Common myeloid progenitor, CD34-positive (primary cell): ENCODE measurements around the gene TRAPPC1.

ENCODE experiments used
- CTCF ChIA-PET: fragments of 350-600 bp; sonication (Branson Sonifier 250); formaldehyde crosslinking; loops from one replicate; lab custom pipeline; 2021; ENCODE audit warnings: antibody characterized with exemption; lab: Charles Lee
- POLR2A ChIA-PET: fragments of 350-600 bp; sonication (Branson Sonifier 250); formaldehyde crosslinking; loops from one replicate; lab custom pipeline; 2021; ENCODE audit warnings: antibody characterized with exemption; lab: Charles Lee
- DNase-seq, 3 donors: peaks; one replicate each; pipeline versions ENCODE4 v3.0.0 to v3.0.0-alpha.2; 2013
- H3K27ac ChIP-seq, 2 experiments: 1 replicate in 1 of 2; 2 replicates in 1 of 2; pipeline ENCODE4 v1.7.0; 2013; ENCODE audit warnings: inconsistent platforms in 2 of 2, low read length in 2 of 2, mild to moderate bottlenecking in 2 of 2, low read depth in 1 of 2, moderate library complexity in 1 of 2; ENCODE audit not compliant: severe bottlenecking in 2 of 2, insufficient read depth in 1 of 2, poor library complexity in 1 of 2
- H3K27me3 ChIP-seq, 5 experiments: replicated peaks in 2 of 5; 1 replicate in 3 of 5; 2 replicates in 2 of 5; pipeline versions ENCODE4 v1.6.1 to v1.7.0; 2013; ENCODE audit warnings: low read length in 4 of 5, mild to moderate bottlenecking in 2 of 5, moderate library complexity in 2 of 5, inconsistent platforms in 1 of 5; ENCODE audit not compliant: insufficient read depth in 5 of 5, control insufficient read depth in 4 of 5
- H3K36me3 ChIP-seq, 4 experiments: 1 replicate in 2 of 4; 2 replicates in 2 of 4; pipeline versions ENCODE4 v1.6.1 to v1.7.0; 2013; ENCODE audit warnings: low read length in 3 of 4, control low read depth in 1 of 4, mild to moderate bottlenecking in 1 of 4; ENCODE audit not compliant: control insufficient read depth in 4 of 4, insufficient read depth in 4 of 4
- H3K4me1 ChIP-seq, 4 experiments: 1 replicate in 3 of 4; 2 replicates in 1 of 4; pipeline versions ENCODE4 v1.6.1 to v1.7.1; 2013; ENCODE audit warnings: low read length in 3 of 4, mild to moderate bottlenecking in 3 of 4, control low read depth in 1 of 4, inconsistent platforms in 1 of 4, moderate library complexity in 1 of 4; ENCODE audit not compliant: control insufficient read depth in 4 of 4, insufficient read depth in 4 of 4; ENCODE audit errors: control extremely low read depth in 1 of 4
- H3K4me3 ChIP-seq, 7 experiments: 1 replicate in 4 of 7; 2 replicates in 3 of 7; pipeline versions ENCODE4 v1.5.1 to v1.7.0; 2013; ENCODE audit warnings: mild to moderate bottlenecking in 7 of 7, low read length in 6 of 7, moderate library complexity in 6 of 7, inconsistent platforms in 2 of 7, low read depth in 2 of 7, control low read depth in 1 of 7; ENCODE audit not compliant: insufficient read depth in 4 of 7, control insufficient read depth in 1 of 7; ENCODE audit errors: extremely low read depth in 1 of 7
- H3K9me3 ChIP-seq, 5 experiments: 1 replicate in 4 of 5; 2 replicates in 1 of 5; pipeline versions ENCODE4 v1.6.1 to v1.7.1; 2013; ENCODE audit warnings: low read length in 4 of 5, mild to moderate bottlenecking in 2 of 5, inconsistent platforms in 1 of 5, low read depth in 1 of 5, moderate library complexity in 1 of 5; ENCODE audit not compliant: control insufficient read depth in 4 of 5, insufficient read depth in 2 of 5; ENCODE audit errors: control extremely low read depth in 1 of 5
- WGBS: methylation state at CpG from one replicate; pipeline ENCODE4 v1.1.5; 2013; ENCODE audit not compliant: insufficient coverage; 5-methylcytosine and 5-hydroxymethylcytosine counted together

The TRAPPC1 gene

DNA sequence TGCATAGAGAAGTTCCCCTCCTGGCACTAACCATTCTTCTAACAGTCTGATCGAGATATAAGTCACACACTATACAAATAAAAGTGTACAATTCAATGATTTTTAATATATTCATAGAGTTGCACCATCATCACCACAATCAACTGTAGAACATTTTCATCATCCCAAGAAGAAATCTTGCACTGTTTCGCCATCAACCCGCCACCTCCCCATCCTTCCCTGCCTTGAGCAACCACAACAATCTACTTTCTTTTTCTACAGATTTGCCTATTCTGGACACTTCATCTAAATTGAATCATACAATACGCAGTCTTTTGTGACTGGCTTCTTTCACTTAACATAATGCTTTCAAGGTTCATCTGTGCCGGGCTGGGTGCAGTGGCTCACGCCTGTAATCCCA is 37.7 kb upstream of the TRAPPC1 start:
- POLR2A ChIA-PET, result no interaction called here
- Histone ChIP-seq H3K4me3 (no peak overlapping the region), H3K27me3 (no peaks in the 10 kb centered on the region), H3K36me3 (no peaks in the 10 kb centered on the region), H3K27ac (no peak overlapping the region), H3K4me1 (peaks cover 0 to 3% (median 0%) of the 10 kb centered on the region in 4 experiments), H3K9me3 (peaks cover 0 to 3% (median under 1%) of the 10 kb centered on the region in 5 experiments)
- 87% methylated on average over 3 of the region's 6 CpGs for WGBS
- CTCF ChIA-PET, result interaction anchor here (1.1 to 2.9 kb wide), 2 partner anchors 10 to 25 kb away, joined by 4 to 10 read pairs; no protein-coding TSS in a partner anchor
- peak in 2 of 3 donors; percentile 60 to 64 for DNase-seq

DNA sequence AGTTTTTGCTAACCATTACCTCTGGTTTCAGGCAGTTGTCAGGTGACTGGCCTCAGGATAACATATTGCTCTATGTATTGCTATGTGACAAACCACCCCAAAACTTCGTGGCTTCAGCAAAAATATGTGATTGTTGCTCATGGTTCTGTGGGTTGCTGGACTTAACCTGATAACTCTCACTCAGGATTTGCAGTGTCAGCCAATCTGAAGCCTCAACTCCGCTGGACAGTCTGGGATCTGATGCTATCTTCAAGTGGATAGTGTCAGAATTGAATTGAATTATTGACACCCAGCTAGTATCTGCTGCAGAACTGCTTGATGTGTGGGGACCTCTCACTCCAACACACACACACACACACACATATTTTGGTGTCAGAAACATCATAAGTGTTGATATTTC is 36.0 kb upstream of the TRAPPC1 start:
- H3K27ac ChIP-seq, result no peak overlapping the region
- no peaks in the 10 kb centered on the region for H3K36me3 ChIP-seq
- CTCF ChIA-PET, result interaction anchor here (0.7 kb wide), 1 partner anchor 16 kb away, joined by 3 read pairs; no protein-coding TSS in a partner anchor
- no peaks in the 10 kb centered on the region for H3K9me3 ChIP-seq
- peaks cover 0 to 3% (median 0%) of the 10 kb centered on the region in 4 experiments for H3K4me1 ChIP-seq
- H3K4me3 ChIP-seq, result no peak overlapping the region
- WGBS, result 25% methylated on average over 1 of the region's 2 CpGs
- no peaks in the 10 kb centered on the region for H3K27me3 ChIP-seq
- POLR2A ChIA-PET, result no interaction called here
- no peak for DNase-seq

DNA sequence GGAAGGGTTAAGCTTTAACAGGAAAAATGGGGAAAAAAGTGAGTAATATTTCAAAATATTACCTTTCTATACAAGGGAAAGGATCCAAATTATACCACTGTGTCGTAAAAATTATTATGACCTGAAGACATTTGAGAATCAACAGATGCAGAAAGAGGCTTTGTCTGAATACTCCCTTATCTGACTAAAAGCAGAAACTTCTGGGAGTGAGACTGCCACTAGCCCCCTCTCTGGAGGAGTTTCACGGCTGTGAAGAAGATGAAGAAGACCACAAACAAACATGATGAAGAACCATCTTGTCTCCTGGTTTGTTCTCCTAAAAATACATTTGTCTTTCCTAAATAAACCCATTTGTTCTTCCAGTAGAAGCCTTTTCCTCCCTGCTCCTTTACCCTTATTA is 29.7 kb upstream of the TRAPPC1 start:
- no CpG with 5 or more reads among the region's 2 CpGs for WGBS
- ChIA-PET POLR2A (no interaction called here), CTCF (interaction anchor here (0.6 to 1.3 kb wide), 2 partner anchors 8 to 29 kb away, joined by 3 to 4 read pairs; no protein-coding TSS in a partner anchor)
- H3K27me3 ChIP-seq, result peaks cover 0 to 3% (median 0%) of the 10 kb centered on the region in 5 experiments
- H3K9me3 ChIP-seq, result no peaks in the 10 kb centered on the region
- H3K4me3 ChIP-seq, result no peak overlapping the region
- H3K36me3 ChIP-seq, result no peaks in the 10 kb centered on the region
- H3K27ac ChIP-seq, result no peak overlapping the region
- H3K4me1 ChIP-seq, result no peaks in the 10 kb centered on the region
- DNase-seq, result no peak

DNA sequence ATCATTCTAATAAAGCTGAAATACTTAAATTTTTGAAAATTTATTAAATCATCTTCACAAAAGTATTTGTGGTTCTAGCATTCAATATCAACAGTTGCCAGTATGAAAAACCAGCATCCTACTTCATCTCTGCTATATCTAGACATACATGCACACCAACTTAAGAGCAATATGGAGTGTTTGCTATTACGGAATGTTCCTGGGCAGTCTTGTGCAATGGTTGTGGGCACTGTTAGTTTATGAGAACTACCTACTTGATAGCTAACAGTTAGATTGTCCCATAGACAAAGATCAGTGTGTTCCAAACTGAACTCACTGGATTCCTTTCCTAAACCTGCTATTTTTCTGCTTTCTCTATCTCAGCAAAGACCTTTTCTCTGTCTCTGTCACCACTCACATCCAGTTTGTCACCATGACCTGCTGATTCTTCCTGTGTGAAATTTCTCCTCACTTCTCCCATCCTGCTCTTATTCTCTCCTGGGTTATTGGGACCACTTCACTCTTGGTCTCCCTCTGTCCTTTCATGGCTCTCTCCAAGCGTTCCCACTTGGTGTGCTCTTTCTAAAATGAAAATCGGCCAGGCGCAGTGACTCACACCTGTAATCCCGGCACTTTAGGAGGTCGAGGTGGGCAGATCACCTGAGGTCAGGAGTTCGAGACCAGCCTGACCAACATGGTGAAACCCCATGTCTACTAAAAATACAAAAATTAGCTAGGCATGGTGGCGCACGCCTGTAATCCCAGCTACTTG is 27.9 kb upstream of the TRAPPC1 start:
- Histone ChIP-seq H3K27ac (no peak overlapping the region), H3K27me3 (peaks cover 0 to 3% (median 0%) of the 10 kb centered on the region in 5 experiments), H3K36me3 (no peaks in the 10 kb centered on the region), H3K9me3 (no peaks in the 10 kb centered on the region), H3K4me1 (no peaks in the 10 kb centered on the region), H3K4me3 (no peak overlapping the region)
- ChIA-PET POLR2A (no interaction called here), CTCF (interaction anchor here (1.0 to 1.2 kb wide), 2 partner anchors 97 to 101 kb away, joined by 3 read pairs; no protein-coding TSS in a partner anchor)
- no peak for DNase-seq
- 90% methylated on average over 3 of the region's 9 CpGs for WGBS

DNA sequence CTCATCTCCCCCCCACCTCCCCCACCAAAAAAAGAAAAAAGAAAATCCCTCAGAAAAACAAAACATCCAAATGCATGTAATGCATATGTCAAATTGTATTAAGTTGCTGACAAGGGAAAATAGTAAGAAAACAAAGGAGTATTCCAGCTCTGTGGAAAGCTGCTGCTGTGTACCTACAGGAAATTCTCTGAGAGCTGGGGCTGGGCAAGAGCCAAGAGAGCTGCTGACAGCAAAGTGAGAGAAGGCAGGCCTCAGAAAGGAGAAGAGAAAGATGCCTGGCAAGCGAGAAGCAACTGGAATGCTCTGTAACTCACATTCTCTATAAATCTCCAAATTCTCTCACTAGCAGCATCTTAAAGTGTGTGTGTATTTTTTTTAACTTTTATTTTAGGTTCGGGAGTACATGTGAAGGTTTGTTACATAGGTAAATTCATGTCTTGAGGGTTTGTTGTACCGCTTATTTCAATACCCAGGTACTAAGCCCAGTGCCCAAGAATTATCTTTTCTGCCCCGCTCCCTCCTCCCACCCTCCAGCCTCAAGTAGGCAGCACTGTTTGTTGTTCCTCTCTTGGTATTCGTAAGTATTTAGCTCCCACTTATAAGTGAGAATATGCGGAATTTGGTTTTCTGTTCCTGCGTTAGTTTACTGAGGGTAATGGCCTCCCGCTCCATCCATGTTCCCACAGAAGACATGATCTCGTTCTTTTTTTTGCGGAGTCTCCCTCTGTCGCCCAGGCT is 24.7 kb upstream of the TRAPPC1 start:
- WGBS, result 94% methylated on average over 6 of the region's 11 CpGs
- no peak for DNase-seq
- Histone ChIP-seq H3K27ac (no peak overlapping the region), H3K4me1 (no peaks in the 10 kb centered on the region), H3K9me3 (no peaks in the 10 kb centered on the region), H3K4me3 (no peak overlapping the region), H3K27me3 (peaks cover 0 to 3% (median 0%) of the 10 kb centered on the region in 5 experiments), H3K36me3 (no peaks in the 10 kb centered on the region)
- POLR2A ChIA-PET, result no interaction called here
- CTCF ChIA-PET, result interaction anchor here (0.6 to 1.0 kb wide), 3 partner anchors 11 to 32 kb away, joined by 3 to 6 read pairs (median 3); no protein-coding TSS in a partner anchor

DNA sequence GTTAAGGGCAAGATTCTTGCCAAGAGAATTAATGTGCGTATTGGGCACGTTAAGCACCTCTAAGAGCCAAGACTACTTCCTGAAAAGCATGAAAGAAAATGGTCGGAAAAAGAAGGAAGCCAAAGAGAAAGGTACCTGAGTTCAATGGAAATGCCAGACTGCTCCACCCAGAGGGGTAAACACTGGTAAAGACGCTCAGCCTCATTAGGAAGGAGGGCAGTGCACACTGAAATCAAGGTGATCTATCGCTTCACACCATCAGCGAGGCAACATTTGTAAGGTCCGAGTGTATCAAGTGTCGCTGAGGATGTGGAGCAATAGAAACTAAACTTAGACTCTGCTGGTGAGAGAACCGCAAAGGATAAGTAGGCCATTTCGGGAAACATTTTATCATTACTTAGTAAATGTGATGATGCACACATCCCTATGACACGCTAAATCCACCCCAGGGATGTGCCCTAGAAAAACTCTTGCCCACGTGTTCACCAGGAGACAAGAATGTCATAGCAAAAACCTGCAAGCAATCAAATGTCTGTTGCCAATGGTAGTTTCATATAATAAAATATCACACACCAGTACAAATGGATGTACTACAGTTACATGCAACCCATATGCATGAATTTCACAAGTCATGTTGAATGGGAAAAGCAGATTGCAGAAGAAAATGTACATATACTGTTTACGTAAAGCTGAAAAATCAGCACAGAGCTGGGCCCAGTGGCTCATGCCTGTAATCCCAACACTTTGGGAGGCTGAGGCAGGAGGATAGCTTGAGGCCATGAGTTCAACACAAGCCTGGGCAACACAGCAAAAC is 23.9 kb upstream of the TRAPPC1 start:
- peaks cover 0 to 1% (median 0%) of the 10 kb centered on the region in 4 experiments for H3K36me3 ChIP-seq
- POLR2A ChIA-PET, result no interaction called here
- CTCF ChIA-PET, result interaction anchor here (0.6 kb wide), 1 partner anchor 33 kb away, joined by 3 read pairs; no protein-coding TSS in a partner anchor
- no peak overlapping the region for H3K4me3 ChIP-seq
- H3K4me1 ChIP-seq, result no peaks in the 10 kb centered on the region
- no peaks in the 10 kb centered on the region for H3K9me3 ChIP-seq
- H3K27ac ChIP-seq, result no peak overlapping the region
- DNase-seq, result no peak
- H3K27me3 ChIP-seq, result peaks cover 0 to 3% (median 0%) of the 10 kb centered on the region in 5 experiments
- WGBS, result 81% methylated on average over 9 of the region's 13 CpGs
